Stimulated activated CD4-positive, alpha-beta T cell treated with anti-CD3 and anti-CD28 coated beads, Interleukin-1b, Interleukin-23, amount 100 ng/mL, for 1 hour (primary cell): ENCODE data around the gene AGAP1.

ENCODE experiments used
- DNase-seq, 2 donors: peaks; one replicate each; pipeline ENCODE4 v3.0.0-alpha.2; 2020; ENCODE audit warnings: low read depth in 2 of 2

AGAP1 gene

GRCh38 chr2:235508371-235509160 lies 14.7 kb downstream of the AGAP1 start:
- no peak for DNase-seq

- DNase-seq, result no peak
Observed at GRCh38 chr2:235510318-235510717, 16.5 kb downstream of the AGAP1 start.

GRCh38 chr2:235511187-235511661 lies 17.4 kb downstream of the AGAP1 start:
- DNase-seq, result no peak

- no peak for DNase-seq
Observed at GRCh38 chr2:235511751-235512698, 18.2 kb downstream of the AGAP1 start.

- DNase-seq, result no peak
Observed at GRCh38 chr2:235512699-235513053, 18.8 kb downstream of the AGAP1 start.

GRCh38 chr2:235513984-235514626 lies 20.3 kb downstream of the AGAP1 start:
- no peak for DNase-seq

GRCh38 chr2:235514627-235515363 lies 21.0 kb downstream of the AGAP1 start:
- DNase-seq, result no peak

GRCh38 chr2:235515364-235515742 lies 21.5 kb downstream of the AGAP1 start:
- no peak for DNase-seq

GRCh38 chr2:235515821-235516220 lies 22.0 kb downstream of the AGAP1 start:
- no peak for DNase-seq

GRCh38 chr2:235516257-235516656 lies 22.4 kb downstream of the AGAP1 start:
- no peak for DNase-seq

GRCh38 chr2:235518322-235519090 lies 24.7 kb downstream of the AGAP1 start:
- no peak for DNase-seq

- no peak for DNase-seq
Observed at GRCh38 chr2:235520787-235521186, 26.9 kb downstream of the AGAP1 start.

GRCh38 chr2:235521844-235522243 lies 28.0 kb downstream of the AGAP1 start:
- DNase-seq, result no peak

- no peak for DNase-seq
Observed at GRCh38 chr2:235523021-235523420, 29.2 kb downstream of the AGAP1 start.

GRCh38 chr2:235523486-235524150 lies 29.8 kb downstream of the AGAP1 start:
- no peak for DNase-seq

- no peak for DNase-seq
Observed at GRCh38 chr2:235526166-235526565, 32.3 kb downstream of the AGAP1 start.

- DNase-seq, result no peak
Observed at GRCh38 chr2:235527806-235528469, 34.1 kb downstream of the AGAP1 start.

- no peak for DNase-seq
Observed at GRCh38 chr2:235529621-235530020, 35.8 kb downstream of the AGAP1 start.

GRCh38 chr2:235530735-235531134 lies 36.9 kb downstream of the AGAP1 start:
- DNase-seq, result no peak

- DNase-seq, result no peak
Observed at GRCh38 chr2:235532307-235532706, 38.5 kb downstream of the AGAP1 start.
